GM19351 (cell line): ENCODE data around the gene TTC17.

Experiments used
- ATAC-seq: cut with Tn5 transposase; IDR thresholded peaks from one replicate; pipeline ENCODE4 v1.9.1; 2021; ENCODE audit warnings: mild to moderate bottlenecking, moderate library complexity; ENCODE audit not compliant: unreplicated experiment

The TTC17 gene

GRCh38 chr11:43518408-43519160, 159.9 kb downstream of the TTC17 start:
- ATAC-seq, result no peak

GRCh38 chr11:43521471-43521870, 162.8 kb downstream of the TTC17 start:
- ATAC-seq, result no peak

- ATAC-seq, result peak; percentile 72
Measured at GRCh38 chr11:43523632-43524031, 164.9 kb downstream of the TTC17 start.

GRCh38 chr11:43532041-43532440, 173.3 kb downstream of the TTC17 start:
- ATAC-seq, result no peak

GRCh38 chr11:43537833-43538615, 179.3 kb downstream of the TTC17 start:
- no peak for ATAC-seq

- no peak for ATAC-seq
Measured at GRCh38 chr11:43541993-43542392, 183.3 kb downstream of the TTC17 start.

- no peak for ATAC-seq
Measured at GRCh38 chr11:43542750-43543712, 184.3 kb downstream of the TTC17 start.
